Activated CD8-positive, alpha-beta memory T cell treated with anti-CD3 and anti-CD28 coated beads, Interleukin-2, amount 50 U/mL, for 1 hour (primary cell): ENCODE results near the gene PASK.

ENCODE experiments used
- DNase-seq: peaks from one replicate; pipeline ENCODE4 v3.0.0-alpha.2; 2020; ENCODE audit errors: extremely low read depth

Gene PASK

DNA sequence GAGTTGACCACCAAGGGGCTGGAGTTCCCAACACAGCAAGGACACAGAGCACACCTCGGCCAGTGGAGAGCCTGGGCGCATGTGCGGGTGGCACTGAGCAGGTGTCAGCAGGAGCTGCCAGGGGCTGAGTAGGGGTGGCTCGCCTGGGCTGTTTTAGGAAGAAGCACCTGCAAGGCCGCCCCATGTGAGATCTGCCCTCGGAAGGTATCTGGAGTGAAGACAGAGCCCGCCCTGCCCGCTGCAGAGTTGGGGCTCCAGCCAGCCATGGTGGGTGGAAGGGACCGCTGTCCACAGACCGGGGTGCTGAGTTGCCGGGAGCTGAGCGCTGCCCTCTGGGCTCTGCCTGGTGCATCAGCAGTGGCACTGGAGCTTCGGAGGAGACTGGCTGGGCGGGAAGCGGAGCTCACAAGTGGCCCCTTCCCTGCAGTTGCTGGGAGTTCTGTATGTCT, 82.4 kb downstream of the PASK start:
- DNase-seq = no peak

DNA sequence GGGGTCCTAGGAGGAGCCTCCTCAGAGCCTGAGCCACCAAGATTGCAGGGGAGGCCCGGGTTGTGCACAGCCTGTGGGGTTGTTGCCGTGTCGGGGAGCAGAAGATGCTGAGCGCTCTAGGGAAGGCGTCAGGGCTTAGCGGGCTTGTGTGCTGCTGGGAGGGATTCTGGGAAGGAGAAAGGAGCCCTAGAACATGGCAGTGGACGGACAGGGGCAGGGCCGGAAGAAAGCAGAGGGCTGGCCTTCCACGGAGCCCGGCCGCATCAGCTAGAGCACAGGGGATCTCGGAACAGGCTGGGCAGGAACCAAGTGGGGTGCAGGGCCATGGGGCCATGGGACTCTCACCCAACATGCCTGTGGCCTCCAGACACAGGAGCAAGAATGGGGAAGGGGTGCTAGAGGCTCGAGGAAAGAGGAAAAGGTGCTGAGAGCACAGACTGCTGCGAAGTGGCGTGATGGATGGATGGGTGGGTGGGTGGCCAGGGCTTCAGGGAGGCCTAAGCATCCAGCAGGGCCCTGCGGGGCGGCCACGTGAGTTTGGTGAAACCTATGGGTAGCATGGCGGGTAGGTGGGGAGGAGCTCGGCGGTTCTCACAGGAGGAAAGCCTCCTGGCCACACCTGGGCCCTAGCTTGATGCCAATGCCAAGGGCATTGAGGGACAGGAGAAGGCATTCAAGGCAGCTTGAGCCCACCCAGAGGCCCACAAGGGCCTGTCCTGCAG, 82.9 kb downstream of the PASK start:
- DNase-seq = no peak

DNA sequence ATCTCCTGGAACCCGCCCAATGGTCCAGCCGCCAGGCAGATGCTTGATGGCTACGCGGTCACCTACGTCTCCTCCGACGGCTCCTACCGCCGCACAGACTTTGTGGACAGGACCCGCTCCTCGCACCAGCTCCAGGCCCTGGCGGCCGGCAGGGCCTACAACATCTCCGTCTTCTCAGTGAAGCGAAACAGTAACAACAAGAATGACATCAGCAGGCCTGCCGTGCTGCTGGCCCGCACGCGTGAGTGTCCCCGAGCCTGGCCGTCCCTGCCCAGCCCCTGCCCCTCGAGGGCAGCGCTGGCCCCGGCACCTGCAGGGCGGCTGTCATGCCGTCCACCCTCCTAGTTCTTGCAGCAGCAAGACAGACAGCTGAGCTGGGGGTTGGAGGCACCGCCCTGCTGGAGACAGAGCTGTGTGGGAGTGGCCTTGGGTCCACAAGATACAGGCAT, 83.9 kb downstream of the PASK start:
- DNase-seq = no peak

DNA sequence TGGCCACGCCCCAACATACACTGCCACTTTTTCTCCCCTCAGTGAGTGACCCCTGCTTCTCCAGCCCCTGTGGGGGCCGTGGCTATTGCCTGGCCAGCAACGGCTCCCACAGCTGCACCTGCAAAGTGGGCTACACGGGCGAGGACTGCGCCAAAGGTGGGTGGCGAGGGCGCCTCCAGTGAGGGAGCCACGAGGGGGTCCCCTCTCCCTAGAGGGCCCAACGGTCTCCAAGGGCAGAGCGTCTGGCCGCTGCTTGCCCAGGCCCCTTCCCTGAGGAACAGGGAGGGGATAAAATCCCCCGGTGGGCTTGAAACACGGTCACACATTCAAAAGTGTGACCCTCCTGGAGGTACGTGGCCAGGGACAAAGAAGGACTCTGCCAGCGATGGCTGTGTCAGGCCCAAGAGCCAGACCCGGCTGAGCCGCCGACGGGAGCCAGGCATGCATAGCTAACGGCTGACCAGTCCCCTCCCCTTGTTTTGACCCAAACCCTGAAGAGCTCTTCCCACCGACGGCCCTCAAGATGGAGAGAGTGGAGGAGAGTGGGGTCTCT, 84.4 kb downstream of the PASK start:
- no peak for DNase-seq

DNA sequence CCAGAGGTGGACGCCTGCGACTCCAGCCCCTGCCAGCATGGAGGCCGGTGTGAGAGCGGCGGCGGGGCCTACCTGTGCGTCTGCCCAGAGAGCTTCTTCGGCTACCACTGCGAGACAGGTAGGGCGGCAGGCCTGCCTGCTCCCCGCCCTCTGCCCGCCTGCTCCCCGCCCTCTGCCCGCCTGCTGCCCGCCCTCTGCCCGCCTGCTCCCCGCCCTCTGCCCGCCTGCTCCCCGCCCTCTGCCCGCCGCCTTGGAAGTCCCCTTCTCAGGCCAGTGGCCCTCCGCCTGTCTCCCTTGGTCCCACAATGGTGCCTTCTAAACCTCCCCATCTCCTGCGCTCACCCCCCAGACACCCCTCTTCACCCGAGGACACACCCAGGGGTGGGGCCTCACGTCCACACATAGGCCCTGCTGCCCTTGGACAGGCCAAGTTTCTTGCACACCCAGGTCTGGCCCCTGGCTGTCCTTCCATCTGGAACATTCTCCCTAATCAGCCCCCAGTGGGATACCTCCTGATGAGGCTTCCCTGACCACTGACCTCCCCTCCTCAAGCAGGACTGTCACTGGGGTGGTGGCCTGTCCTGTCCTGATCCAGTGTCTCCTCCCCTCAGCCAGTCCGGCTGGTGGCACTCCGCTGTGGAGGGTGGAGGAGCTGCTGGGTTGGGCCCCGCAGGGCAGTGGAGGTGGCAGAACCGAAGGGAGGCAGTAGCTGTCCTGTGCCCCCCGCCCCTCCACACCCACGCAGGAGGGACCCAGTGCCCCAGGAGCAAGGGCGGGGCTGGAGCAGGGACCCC, 85.1 kb downstream of the PASK start:
- peak; percentile 19 for DNase-seq

DNA sequence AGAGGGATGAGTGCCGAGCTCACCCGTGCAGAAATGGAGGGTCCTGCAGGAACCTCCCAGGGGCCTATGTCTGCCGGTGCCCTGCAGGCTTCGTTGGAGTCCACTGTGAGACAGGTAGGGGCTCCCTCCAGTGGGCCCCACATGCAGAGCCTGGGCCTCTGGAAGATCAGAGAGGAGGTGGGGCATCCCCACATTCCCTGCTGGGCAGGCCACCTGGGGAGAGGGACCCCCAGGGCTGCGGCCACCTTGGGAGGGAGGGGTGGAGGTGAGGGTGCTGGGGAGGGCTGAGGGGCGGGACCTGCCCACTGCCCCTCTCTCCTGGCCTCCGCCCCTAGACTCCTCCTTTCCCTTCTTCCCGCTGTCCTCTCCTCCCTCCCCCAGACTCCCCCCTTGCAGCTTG, 85.7 kb downstream of the PASK start:
- DNase-seq = no peak

DNA sequence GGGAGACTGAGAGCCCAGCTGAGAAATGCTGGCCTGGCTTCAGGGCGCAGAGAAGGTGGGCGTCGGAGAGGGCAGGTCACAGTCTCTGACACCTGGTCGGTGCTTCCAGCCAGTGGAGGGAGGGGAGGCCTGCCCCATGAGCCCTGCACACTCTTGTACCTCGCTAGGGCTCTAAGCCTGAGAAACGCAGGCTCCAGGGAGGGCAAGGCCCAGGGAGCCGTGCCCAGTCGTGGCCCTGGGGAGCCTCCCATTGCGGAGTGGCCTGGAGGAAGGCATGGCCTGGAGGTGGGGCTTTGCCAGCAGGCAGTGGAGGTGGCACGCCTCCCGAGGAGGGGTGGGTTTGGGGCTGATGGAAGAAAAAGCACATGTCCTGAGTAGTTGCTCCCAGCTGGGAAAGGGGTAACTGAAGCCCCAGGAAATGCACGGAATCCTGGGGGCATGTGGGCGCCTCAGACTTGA, 86.2 kb downstream of the PASK start:
- DNase-seq = no peak

DNA sequence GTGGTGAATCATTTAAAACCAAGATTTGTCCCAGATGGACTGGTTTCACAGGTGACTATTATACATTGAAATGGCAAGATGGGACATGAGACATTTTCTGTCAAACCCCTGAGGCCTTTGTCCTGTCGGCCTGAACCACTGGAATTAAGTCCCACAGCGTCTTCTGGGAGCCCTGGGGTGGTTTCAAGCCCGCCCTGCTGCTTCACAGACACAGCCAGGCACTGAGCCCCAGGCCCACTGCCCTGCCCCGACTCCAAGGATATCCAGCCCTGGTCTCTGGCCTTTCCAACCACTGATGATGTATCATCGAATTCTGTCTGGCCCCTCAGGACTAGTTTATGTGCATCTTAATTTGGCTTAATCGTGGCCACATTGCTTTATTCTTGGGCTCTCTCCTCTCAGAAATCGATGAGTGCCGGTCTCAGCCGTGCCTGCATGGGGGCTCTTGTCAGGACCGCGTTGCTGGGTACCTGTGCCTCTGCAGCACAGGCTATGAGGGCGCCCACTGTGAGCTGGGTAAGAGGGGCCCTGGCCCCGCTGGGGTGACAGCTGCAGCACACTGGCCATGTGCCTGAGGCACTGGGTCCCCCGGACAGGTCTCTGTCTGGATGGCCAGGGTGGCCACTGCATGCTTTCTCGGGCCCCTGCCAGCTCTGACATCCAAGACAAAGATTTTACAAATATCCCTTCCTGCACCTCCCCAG, 86.7 kb downstream of the PASK start:
- no peak for DNase-seq

DNA sequence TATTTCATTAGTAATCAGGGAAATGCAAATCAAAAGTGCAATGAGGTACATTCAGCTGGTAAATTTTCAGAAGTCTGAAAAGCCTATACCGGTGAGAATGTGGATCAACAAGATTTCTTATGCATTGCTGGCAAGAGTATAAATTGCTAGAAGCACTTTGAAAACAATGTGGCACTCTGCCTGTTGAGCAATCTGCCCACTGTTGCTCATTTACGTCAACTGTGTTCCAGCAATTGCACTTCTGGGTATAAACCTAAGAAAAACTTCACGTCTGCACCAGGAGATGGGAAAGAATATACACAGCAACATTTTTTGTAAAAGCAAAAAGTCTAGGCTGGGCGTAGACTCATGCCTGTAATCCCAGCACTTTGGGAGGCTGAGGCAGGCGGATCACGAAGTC, 88.0 kb downstream of the PASK start:
- DNase-seq = no peak
